ENCODE data around the gene NOS2.

DNA sequence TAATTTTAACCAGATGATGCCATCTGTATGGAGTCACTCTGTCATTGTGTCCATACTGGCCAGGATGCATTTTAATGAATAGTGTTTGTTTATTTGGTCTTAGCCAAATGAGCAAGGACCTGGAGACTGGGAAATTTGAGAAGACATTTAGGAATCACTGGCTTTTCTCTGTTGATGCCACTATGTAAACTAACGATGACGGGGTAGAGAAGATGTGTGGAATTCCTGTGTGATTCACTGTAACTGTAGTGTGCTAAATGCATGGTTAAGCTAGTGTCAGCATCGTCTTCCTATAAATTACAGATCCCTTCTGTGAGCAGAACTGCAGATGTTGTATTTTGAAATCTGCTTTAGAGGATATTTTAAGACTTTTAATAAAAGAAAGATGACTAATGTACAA, 66.6 kb downstream of the NOS2 start:
- TF ChIP-seq CTCF (IDR thresholded peaks at IDR 0.05; ENCODE audit: insufficient read depth, low read depth, low read length), result no peak
- TF ChIP-seq EZH2 (IDR thresholded peaks at IDR 0.05; ENCODE audit: insufficient read depth, low read length), result no peak
